OCI-M2 (cell line): Measurements from ENCODE around the gene PTPRZ1.

Experiments
- DNase-seq: peaks from one replicate; lab custom pipeline; 2025; ENCODE audit not compliant: unreplicated experiment; lab: John Stamatoyannopoulos, UW

PTPRZ1 gene

DNA sequence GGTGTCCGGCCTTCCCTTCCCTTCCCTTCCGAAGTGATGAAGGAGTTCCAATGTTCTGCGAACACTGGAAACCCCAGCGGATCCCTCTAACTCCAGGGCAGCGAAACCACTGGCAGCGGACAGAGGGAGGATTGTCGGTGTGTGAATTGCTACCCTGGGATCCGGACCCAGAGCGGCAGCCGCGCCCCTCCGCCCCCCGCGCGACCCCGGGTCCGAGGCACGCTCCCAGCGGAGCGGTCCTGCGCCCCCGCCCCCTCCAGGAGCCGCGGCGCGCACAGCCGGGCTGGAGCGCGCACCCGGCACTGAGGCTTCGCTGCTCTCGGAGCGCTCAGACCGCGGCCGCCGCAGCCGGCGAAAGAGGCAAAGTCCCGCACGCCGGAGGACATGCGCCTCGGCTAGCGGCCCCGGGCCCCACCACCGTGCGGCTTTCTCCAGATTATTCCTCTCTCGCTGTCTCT, at the start of gene PTPRZ1:
Gene PTPRZ1 (plus strand): TSS at position 331 of the 458 bp plus-strand sequence. CDS start 339 bp downstream, outside the sequence.
- no peak for DNase-seq

DNA sequence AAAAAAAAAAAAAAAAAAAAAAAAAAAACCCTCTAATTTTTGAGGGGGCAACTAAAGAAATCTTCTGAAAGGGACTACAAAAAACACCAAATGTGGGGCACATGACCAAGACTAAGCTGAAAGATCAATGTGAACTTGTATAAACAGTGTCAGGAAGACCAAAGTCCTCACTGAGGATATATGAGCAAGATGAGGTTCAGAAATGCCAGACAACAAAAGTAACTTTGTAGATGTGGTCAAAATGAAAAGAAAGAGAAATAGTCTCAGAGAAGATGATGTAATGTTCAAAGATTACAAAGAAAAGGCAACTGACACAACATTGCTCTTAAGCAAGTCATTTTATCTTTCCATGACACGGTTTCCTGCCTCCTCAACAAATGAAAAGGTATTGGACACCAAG, 48.7 kb upstream of the PTPRZ1 start:
- DNase-seq = no peak

DNA sequence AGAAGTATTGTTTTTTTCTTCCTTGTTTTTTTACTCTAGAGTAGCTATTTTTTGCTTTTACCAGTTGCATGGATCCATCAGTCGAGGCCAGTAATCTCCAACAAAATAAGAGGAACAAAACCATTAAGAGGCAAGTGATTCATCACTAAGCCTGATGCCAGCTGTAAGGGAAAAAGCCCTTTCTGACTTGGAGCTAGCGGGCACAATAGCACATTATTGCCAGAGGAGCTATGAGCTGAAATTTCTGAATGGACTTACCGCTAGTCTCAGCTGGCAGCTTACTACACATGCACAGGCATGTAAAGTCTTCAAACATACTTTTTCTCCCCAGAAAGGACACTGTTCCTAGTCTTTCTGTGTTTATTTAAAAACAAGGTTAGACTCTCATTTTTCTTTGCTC, 41.6 kb upstream of the PTPRZ1 start:
- DNase-seq = no peak

DNA sequence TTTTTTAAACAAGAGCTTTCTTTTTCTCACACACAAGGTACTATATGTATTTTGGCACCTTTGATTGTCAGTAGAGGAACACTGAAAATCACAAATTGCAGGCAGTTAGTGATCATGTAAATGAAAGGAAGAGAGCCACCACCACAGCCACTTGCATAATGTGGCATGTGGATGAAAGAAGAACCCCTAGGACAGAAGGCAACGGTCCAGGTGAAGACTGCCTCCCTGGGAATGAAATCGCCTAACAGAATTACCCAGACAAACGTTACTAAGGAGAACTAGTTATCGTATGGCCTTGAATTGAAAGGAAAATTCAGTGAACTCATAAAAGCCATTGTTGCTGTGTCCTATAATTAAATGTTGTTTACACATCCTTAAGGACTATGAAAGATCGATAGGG, 41.2 kb upstream of the PTPRZ1 start:
- DNase-seq = no peak

DNA sequence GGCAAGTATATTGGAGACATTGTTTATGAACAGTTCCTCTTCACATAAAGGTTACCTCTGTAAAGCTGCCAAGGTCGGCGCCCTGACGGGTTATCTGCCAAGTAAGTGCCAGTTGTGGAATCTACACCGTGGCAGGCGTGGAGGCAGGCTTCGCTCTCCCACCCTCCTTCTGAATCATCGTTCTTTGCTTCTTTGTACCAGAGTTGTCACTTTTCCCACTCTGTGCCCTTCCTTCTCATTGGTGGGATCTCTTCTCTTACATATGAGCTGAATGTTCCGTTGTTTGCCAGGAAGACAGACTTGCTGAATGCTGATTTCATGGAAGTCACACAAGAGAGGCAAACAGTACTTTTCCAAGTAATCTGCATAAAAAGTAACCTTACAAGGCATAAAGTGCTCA, 40.6 kb upstream of the PTPRZ1 start:
- no peak for DNase-seq

DNA sequence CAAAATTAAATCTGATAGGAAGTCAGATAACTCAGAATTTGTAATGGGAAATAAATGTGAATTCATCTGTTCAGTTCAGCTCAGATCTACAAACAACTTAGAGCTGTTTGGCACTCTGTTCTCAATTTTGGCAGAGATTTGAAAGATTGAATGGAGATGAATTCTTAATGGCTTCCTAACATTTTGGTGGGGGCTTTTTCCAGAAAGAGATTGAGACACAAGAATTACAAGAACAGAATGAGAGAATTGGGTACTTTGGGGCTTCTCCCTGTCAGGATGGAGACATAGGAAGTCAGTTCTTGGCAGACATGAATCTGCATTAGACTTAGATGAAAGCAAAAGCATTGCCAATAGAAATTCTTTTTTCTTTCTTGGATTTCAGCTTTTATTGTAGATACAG, 39.0 kb upstream of the PTPRZ1 start:
- DNase-seq = no peak

DNA sequence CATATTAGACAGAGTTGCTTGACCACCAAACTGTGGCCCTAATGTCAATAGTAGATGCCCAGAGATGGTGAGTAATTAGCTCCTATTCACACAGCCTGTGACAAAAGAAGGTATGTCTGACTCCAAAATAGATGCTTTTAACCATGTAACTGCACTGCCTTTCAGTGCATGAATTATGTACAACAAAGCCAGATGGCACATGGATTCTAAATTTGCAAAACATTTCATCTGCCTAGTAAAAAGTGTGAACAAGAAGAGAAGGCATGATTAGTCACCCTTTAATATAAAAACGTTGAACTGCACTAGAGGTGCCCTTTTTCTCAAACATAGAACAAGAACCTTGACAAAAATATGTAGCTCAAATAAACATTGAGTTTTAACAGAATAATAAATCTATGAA, 35.5 kb upstream of the PTPRZ1 start:
- DNase-seq = no peak

DNA sequence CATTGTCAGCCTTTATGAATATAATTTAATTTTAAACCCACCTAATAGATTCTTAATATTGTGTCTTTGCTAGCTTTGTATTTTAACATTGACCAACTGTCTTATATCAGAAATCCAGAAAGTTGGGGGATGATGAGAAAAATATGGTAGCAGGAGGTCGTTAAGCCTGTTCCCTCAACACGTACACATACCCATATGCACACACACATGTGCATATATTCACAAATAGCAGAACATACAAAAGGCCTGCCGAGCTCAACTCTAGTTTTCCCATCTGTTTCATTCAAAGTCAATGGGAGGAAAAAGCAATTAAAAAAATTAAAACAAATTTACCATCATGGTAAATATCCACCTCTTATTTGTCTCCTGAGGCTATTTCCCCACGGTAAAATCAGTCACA, 25.9 kb upstream of the PTPRZ1 start:
- no peak for DNase-seq

DNA sequence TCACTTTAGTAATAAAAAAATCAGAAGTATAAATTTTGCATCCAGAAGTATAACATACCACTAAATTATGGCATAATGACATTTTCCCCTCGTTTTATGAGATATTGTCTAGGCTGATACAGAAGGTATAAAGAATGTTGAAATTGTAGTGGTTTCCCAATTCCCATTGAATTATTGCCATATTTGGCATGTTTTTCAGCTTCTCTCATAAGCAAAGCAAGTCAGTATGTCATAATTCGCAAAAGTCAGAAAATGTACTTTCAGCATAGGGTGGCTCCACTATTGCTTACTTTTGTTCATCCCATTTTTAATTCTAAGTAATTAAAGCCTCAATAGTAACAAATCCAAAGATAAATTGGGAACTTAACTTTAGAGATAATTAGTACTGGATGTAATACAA, 19.7 kb upstream of the PTPRZ1 start:
- no peak for DNase-seq

DNA sequence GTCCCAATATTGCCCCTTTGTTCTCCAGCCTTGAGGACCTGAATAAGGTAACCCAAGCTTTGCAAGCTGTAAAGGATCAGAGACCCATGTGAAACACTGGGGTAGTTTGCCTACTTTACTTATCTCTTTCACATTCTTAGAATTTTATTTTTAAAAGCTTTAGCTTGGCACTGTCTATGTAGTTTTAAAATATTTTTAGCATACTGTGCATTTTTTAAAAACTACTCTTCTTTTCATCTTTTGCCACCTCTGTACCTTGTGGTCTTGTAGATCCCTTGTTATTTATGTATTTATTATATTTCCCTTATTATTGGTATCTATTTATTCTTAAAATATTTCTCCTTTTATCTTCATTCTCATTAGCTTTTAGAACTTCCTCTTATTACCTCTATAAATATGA, 12.0 kb upstream of the PTPRZ1 start:
- no peak for DNase-seq

DNA sequence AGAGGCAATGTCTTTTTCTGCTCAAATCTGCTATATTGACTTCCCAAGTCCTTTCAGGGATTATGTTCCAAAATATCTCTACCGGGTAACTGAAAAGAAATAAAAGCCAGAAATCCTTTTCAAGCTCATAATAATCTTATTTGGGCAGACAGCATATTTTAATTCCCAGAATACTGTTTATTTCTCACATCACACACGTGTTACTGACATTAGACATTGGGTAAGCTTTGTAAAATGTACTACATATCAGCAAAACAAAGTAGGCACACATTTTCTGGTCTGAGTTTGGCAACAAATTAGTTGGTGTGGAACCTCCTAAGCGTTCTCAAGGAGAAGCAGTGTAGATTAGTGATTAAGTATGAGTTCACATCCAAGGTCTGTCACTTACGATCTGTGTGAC, 10.4 kb upstream of the PTPRZ1 start:
- no peak for DNase-seq

DNA sequence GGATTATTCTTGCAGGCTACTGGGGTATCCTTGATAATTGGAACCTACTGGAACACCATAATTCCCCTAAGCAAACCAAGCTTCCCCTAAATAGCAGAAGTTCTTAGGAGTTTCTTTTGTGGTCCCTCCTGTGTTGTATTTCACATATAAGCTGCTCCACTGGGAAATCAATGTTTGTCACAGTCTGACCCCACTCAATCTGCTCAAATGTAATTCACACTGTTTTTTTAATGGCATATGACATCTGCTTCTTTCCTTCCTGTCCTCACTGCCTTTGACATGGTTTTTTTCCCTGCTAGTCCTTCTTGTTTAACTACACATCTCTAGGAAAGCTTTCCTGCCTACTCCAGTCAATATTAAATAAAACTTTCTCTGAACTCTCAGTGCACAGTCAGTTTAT, 1.8 kb upstream of the PTPRZ1 start:
- DNase-seq = no peak

DNA sequence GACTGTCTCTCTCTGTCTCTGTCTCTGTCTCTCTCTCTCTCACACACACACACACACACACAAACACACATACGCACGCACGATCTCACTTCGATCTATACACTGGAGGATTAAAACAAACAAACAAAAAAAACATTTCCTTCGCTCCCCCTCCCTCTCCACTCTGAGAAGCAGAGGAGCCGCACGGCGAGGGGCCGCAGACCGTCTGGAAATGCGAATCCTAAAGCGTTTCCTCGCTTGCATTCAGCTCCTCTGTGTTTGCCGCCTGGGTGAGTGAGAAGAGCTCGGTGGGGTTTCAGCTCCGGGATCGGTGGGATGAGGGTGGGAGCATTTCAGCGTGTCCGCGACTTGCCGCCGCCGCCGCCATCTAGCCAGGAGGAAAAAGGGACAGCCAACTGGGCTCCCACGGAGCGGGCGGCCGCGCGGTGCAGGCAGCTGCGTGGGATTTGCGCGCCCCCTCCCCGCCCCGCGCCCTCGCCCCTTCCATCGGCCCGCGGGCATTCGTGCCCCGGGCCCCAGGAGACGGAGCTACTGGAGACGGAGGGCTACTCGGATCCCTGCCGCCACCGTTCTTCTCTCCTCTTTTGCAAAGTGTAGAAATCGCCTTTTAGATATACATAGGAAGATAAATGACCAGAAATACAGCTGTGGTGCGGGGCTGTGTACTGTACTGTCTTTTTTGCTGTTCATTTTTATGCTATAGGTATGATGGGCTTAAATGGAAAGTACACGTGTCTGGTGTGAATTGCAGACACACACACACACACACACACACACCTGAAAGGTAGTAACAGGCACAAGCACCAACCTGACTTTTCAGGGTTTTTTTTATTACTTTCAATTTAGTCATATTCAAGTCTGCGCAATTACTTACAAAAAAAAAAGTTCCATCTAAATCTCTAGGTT, 581 bp downstream of the PTPRZ1 start:
- no peak for DNase-seq

DNA sequence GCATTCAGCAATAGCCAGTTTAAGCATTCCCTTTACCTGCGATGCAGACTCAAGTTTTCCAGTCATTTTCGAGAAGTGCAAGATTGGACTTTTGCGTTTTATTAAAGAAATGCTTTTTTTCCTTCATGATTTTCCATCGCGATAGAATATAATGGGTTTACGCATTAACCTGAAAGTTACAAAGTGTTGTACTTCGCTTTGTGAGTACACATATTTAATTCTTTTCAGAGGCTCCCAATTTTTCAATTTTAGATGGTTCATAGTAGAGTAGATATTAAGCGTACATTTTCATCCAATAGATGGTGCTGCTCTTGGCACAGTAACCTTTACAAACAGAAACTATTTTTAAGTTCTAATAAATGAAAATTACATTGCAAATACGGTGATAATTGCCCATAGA, 1.3 kb downstream of the PTPRZ1 start:
- DNase-seq = no peak

DNA sequence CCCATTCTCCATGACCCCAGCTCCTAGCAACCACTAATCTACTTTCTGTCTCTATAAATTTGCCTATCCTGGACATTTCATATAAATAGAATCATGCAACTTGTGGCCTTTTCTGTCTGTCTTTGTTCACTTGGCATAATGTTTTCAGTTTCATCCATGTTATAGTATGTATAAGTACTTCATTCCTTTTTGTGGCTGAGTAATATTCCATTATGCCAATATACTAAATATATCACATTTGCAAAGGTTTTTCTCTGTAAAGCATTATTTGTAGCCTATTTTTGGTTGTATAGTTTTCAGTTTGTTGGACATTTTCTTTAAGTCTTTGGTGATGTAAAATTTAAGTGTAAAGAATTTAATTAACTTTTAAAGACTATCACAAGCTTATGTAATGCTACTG, 2.2 kb downstream of the PTPRZ1 start:
- no peak for DNase-seq

DNA sequence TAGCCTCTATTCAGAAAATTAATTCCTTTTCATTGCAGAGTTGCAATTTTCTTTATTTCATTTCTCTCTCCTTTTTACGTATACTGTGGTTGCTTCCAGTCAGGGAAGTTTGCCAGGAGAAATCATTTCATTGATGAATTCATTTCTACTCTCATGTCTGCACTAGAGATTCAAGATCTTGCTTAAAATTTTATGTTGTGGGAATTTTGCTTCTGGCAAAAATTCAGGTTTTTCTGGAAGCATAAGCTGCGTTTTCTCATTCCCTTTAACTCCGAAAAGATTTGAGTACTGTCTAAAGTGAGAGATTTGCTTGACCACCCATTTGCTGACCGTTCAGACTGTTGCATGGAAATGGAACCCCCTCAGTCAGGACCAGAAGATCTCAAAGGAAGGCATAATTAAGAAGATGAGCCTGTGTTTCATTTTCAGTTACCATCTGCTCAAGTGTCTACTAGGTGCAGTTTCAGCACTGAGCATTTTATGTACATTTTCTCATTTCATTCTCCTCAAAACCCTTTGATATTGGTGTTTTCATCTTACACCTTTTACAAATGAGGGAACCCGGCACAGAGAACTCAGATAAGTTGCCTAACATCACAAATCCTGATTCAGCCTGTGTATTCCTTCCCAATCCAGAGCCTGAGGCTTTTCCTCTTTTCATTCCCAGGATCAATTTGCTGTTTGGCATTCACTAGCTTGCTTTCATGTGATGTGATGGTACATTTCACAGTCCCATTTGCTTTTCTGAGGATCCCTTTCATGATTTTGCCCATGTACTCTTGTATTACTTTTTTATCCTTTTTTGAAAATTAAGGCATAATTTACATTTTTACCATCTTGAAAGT, 3.9 kb downstream of the PTPRZ1 start:
- no peak for DNase-seq

DNA sequence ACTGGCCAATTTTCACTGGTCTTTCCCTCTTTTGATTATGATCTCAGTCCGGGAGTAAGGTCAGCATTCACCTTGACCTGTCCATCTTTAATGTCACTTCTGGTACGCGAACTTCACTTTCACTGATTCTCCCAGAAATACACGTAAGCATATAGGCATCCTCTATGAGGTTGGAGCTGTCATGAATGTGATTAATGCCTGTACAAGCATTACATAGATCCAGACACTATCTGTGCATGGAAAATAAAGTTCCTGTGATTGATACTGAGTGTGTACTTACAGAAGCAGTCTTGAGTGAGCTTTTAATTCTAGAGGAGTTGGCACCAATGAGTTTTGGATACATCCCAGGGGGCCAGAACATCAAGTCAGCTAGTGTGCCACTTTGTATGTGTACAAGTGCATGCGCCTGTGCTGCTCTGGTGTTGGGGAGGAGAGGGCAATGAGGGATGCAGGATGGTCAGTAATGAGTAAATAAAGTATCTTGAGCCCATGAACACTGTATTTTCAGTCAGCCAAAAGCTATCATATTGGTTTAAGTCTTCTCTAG, 6.0 kb downstream of the PTPRZ1 start:
- no peak for DNase-seq

DNA sequence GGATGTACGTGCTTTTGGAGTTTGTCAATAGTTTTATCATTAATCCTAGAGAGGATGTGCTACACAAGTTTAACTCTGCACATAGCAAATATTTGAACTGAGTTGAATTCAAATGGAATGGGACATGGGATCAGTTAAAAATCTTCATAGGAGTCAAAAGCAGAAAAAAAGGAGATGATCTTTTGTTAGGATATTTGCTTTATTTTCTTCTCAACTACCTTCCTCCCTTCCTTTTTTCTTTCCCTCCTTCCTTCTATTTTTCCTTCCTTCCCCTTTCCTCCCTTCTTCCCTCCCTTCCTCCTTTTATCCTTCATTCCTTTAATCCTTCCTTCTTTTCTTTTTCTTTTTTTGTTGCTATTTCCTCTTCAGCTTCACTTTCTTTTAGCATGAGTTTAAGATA, 6.6 kb downstream of the PTPRZ1 start:
- no peak for DNase-seq

DNA sequence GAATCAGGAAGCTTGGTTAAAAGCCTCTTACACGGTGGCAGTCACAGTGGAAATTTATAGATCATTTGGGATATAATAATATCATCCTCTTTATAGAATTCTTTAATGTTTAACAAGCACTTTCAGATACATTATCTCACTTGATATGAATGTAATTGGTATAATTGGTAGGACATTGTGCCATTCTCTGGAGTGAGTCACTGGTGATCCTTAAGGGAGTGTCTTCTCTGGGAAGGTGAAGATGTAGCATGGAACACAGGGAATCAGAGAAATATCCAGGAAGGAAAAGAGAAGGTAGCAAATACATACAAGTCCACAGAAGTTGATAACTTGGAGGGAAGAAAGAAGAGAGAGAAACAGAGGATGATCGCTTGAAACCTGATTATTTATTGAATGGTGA, 9.8 kb downstream of the PTPRZ1 start:
- no peak for DNase-seq

DNA sequence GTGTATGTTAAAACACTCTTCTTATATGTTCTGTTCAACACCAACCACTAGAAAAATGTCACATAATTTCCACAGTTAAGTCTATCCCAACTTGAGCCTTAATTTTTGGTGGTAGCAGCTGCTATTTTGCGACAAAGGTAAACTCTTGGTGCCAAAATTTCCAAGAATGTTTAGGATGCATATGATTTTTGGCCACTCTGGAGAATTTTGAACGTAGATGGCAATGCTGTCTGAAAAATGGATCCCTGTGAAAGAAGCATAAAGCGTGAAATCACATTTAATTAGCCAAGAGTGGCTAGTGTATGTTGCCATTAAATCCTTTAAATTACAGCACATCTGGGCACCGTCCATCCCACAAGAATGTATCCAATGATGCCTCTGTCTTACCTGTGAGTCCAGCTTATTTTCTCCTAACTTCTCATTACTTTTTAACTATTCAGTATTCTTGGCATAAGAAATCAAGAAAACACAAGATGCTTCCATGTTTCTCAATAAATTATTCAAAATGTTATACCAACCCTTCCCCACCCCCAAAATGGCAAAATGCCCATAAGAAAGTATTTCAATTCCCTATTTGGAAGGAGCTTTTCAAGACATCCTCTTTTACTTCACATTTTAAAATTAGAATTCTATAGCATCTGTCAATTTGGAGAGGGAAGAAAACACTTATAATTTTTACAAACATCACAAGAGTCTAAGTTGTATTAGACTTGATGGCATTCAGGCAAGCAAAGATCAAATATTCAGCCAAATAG, 12.4 kb downstream of the PTPRZ1 start:
- no peak for DNase-seq

DNA sequence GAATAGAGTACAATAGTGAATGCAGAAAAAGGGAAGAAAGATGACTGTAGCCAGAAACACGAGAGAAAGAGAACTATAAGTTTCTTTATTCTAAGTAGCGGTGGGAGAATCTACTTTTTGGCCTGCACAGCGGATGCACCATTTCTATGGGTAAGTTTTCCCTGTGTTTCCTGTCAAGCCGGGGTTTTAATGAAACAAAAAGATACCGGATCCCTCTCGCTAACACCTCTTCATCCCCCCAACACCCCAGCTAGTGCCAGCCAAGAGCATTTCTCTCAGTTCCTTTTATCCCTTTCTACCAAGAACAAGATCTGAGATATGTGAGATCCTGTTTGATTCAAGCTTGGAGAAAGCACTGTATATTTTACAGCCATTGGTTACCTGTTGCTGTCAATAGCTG, 14.7 kb downstream of the PTPRZ1 start:
- no peak for DNase-seq
